ENCODE results near the gene UNC119B.
"Not testable (repeated sequence)": the region's sequence is repeated elsewhere in the genome, so short reads cannot be mapped to it uniquely, and the experiment has no call there.

The UNC119B gene

DNA sequence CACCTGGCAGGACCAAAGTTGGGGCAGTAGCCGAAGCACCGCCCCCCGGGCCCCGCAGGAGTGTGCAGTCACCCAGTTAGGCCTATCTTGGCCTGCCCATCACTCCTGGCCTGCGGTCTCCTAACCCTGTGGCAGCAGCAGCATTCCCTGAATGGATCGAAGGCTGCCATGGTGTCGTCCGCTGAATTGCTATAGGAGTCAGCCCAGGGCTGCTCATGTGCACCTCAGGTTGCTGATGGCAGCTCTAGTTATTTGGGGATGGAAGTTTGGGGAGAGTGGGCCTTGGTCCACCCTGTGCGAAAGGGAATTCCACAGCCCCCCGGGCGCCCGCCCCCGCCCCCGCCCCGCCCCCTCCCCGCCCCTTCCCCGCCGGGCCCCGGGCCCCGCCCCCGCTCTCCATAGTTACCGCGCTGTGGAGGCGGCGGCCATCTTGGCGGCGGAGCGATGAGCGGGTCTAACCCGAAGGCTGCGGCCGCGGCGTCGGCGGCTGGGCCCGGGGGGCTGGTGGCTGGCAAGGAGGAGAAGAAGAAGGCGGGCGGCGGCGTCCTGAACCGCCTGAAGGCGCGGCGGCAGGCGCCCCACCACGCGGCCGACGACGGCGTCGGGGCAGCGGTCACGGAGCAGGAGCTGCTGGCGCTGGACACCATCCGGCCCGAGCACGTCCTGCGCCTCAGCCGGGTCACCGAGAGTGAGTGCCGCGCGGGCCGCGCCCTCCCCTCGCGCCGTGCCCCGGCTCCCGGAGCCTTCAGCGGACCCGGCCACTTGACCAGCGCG is at the start of gene UNC119B:
TSS of gene UNC119B (plus strand) at position 428 of the 774 bp plus-strand sequence. CDS start at position 445, 17 bp downstream.
- DNase-seq (ENCODE audit: low read depth in 2 of 2, low spot score in 1 of 2) = peak; percentile 47 to 58

- DNase-seq (ENCODE audit: low read depth in 2 of 2, low spot score in 1 of 2) = no peak
Observed at GRCh38 chr12:120661432-120661831, 48.8 kb upstream of the UNC119B start.

DNA sequence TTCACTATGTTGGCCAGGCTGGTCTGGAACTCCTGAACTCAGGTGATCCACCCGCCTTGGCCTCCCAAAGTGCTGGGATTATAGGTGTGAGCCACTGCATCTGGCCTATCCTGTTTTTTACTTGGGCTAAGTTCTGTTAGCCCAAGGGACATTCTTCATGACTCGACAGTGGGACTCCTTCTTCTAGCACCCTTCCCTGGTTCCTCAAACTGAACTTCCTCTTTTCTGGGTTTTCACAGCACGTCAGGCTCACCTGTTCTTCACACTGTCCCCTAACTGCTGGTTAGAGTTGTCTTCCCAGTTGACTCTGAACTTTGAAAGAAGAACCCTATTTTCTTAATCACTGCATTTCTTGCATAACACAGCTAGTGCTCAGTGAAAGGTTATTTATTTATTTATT is 47.4 kb upstream of the UNC119B start:
- DNase-seq (ENCODE audit: low read depth in 2 of 2, low spot score in 1 of 2) = no peak

GRCh38 chr12:120663741-120664140 is 46.5 kb upstream of the UNC119B start:
- no peak for DNase-seq (ENCODE audit: low read depth in 2 of 2, low spot score in 1 of 2)

DNA sequence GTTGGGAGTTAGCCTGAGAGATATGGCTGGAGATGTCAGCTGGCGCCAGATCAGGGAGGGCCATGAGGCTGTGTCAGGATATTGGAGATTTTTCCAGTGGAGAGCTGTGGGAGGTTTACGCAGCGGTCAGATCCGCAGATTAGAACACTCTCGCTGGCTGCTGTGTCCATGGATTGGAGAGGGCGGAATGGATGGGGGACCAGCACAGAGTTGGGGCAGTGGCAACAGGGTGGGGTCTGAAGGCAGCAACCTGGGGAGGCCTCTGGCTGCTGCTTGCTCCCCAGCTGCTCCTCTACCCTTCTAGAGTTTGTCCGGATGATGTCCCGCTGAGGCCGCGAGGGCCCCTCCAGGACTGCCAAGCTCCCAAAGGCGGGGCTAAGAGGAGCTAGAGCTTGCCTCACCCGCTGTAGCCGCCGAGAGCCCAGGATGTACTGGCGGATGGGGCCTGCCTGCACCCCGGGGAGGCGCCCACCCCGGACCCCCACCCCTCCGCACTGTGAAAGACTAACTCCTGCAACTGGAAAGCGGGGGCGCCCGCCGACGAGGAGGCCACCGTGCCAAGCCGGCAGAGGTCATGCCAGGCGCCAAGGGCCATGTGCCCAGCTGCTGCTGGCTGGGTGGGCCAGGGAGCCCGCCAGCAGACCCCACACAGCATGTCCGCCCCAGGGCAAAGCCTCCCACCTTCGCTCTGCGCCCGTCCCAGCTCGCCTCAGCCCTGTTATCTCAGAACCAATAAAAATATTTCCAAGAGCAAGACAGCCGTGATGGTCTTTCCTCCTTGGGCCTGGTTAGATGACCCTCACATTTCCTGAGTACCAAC is 43.5 kb upstream of the UNC119B start:
- DNase-seq (ENCODE audit: low read depth in 2 of 2, low spot score in 1 of 2) = no peak

DNA sequence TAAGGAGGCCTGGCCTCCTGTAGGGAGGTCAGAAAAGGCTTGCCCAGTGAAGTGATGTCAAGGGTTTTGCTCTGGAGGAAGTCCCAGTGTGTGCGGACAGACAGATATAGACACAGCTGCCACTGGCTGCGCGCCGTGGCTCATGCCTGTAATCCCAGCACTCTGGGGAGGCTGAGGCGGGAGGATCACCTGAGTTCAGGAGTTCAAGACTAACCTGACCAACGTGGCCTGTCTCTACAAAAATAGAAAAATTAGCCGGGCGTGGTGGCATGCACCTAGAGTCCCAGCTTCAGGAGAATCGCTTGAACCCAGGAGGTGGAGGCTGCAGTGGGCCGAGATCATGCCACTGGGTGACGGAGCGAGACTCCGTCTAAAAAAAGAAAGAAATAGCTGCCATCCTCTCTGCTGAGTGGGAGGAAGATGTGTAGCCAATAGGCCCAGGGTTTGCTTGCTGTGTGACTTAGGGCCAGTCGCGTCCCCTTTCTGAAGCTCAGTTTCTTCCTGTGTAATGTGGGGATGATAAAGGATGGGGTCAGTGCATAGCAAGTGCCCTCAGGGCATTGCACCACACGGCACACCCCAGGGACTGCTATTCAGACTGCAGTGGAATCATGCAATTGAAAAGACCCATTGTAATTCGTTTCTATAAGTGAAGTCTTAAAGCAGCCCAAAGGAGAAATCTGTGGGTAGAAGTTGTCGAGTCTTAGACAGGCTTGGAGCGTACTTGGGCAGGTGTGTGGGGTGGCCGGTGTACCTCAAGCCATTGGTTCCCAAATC is 42.0 kb upstream of the UNC119B start:
- no peak for DNase-seq (ENCODE audit: low read depth in 2 of 2, low spot score in 1 of 2)

DNA sequence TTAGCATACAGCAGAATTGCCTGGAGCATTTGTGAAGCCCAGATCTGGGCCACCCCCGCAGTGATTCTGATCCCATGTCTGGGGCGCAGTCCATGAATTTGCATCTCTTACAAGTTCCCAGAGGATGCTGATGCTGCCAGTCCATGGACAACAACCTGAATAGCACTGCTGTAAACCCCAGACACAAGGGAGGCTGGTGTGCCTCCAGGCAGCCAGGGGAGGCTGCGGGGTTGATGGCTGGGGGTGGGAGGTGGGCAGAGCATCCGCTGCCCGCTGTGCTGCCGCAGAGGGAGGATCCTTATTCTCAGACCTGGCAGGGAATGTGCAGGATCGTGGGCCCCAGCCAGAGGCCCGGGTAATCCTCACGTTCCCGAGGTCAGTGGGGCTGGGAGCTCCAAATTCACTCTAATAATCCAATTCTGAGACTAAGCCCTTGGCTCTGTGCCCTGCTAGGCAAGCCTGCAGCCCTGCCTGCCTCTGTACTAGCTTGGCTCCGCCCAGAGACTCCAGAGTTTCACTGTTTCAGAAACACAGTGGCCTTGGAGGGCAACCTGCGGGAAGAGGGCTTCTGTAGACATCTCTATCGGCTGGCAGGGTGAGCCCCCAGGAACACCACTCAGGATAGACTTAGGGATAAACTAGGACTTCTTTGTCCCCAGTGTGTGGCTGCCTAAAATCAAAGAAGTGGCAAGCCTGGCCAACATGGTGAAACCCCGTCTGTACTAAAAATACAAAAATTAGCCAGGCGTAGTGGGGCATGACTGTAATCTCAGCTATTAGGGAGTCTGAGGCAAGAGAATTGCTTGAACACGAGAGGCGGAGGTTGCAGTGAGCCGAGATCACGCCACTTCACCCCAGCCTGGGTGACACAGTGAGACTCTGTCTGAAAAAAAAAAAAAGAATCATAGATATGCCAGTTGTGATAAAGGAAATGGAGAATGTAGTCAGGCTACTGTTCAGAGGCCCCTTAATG is 41.1 kb upstream of the UNC119B start:
- no peak for DNase-seq (ENCODE audit: low read depth in 2 of 2, low spot score in 1 of 2)

DNA sequence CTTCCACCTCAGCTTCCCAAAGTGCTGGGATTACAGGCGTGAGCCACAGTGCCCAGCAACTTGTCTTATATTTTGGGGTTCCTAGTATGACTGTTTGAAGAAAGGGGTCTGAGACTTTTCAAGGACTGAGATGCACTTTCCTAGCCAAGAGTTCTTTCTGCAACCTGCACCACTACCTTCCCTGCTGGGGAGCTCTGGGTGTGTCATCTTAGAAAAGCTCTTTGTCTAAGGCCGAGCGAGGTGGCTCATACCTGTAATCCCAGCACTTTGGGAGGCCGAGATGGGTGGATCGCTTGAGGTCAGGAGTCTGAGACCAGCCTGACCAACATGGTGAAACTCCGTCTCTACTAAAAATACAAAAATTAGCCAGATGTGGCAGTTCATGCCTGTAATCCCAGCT is 40.0 kb upstream of the UNC119B start:
- DNase-seq (ENCODE audit: low read depth in 2 of 2, low spot score in 1 of 2) = not testable (repeated sequence)

- DNase-seq (ENCODE audit: low read depth in 2 of 2, low spot score in 1 of 2) = no peak
Observed at GRCh38 chr12:120670667-120671066, 39.6 kb upstream of the UNC119B start.

DNA sequence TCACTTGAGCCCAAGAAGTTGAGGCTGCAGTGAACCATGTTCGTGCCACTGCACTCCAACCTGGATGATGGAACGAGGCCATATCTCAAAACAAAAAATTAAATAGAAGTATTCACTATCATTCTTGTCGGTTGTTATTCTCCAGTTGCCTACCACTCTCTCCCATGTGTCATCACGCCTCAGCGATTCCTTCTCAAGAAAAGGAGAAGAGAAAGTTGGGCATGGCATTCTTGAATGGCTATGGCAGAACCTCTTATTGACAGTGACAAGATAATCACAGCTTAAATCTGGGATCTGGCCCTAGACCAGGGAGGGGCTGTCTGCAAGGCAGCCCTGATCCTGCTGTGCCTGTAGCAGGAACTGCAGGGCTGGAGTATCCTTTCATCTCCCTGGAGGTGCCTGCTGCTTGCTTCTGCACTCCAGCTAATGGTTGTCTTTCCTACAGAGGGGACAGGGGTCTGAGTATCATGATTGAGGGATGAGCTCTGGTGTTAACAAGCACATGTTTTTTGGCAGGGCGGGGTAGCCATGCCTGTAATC is 36.1 kb upstream of the UNC119B start:
- no peak for DNase-seq (ENCODE audit: low read depth in 2 of 2, low spot score in 1 of 2)

DNA sequence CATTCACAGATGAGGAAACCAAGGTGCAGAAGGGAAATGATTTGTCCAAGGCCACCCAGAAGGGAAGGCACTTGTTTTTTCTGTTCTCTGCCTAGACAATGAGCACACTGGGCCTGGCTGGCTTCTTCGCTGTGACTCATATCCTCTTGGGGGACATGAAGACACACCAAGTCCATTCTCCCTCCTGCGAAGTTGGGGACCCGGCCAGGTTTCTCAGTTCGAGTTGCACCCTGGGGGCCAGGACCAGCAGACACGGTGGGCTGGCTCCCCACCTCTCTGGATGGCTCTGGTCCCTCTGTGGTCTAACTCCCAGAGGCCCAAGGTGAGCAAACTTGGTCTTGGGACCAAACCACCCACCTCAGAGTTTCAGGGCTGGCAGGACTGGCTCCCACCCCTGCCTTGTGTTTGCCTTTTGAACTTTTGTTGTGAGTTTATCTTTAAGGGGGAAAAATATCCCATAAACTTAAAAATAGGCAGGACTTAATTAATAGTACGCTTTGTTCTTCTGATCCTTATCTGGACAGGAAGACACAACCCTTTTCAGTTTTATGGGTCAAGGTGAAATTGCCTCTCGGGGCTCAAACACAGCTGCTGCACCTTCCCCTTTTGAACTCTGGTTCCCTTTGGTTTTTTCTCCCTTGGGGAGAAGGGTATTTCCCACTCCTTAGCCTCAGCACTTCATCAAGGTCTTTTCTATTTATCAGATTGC is 32.3 kb upstream of the UNC119B start:
- DNase-seq (ENCODE audit: low read depth in 2 of 2, low spot score in 1 of 2) = no peak

DNA sequence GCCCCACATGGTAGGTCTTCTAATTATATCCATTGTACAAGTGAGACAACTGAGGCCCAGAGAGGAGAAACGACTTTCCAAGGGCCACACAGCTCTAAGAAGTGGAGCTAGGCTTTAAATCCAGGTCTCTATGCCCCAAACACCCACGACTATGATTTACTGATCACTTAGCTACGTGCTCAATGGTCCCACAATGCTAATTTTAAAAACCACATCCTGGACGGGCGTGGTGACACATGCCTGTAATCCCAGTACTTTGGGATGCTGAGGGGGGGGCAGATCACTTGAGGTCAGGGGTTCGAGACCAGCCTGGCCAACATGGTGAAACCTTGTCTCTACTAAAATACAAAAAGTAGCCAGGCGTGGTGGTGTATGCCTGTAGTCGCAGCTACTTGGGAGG is 31.7 kb upstream of the UNC119B start:
- no peak for DNase-seq (ENCODE audit: low read depth in 2 of 2, low spot score in 1 of 2)

- no peak for DNase-seq (ENCODE audit: low read depth in 2 of 2, low spot score in 1 of 2)
Observed at GRCh38 chr12:120680165-120680738, 30.0 kb upstream of the UNC119B start.

DNA sequence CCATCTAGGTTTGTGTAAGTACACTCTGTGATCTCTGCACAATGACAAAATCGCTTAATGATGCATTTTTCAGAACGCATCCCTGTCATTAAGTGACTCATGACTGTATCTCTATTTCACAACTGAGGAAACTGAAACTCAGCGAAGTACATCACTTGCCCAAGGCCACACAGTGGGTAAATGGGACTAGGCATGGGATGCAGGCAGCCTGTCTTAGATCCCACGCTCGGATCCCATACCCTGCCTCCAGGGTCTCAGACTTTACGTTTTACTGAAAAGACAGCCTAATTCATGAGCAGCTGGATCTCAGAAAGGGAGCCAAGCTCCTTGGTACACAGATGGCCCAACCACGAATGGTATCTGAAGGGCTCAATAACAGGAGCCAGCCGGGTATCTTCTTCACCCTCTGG is 25.7 kb upstream of the UNC119B start:
- no peak for DNase-seq (ENCODE audit: low read depth in 2 of 2, low spot score in 1 of 2)

DNA sequence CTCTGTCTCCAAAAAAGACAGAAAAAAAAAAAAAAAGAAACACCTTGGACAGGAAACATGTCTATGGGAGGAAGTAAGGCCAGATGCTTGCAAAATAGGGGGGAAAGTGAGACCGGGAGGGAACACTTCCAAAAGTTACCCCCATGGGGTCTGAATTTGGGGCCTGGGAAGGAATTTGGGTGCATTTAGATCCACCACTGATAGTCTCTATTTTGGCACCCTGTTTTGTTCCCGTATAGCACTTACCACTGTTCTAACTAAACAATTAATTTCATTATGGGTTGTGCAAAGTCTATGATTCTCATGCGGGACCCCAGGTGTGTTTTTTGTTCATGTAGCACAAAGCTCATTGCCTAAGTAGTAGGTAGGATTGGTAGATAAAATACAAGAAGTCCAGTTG is 24.7 kb upstream of the UNC119B start:
- DNase-seq (ENCODE audit: low read depth in 2 of 2, low spot score in 1 of 2) = no peak

DNA sequence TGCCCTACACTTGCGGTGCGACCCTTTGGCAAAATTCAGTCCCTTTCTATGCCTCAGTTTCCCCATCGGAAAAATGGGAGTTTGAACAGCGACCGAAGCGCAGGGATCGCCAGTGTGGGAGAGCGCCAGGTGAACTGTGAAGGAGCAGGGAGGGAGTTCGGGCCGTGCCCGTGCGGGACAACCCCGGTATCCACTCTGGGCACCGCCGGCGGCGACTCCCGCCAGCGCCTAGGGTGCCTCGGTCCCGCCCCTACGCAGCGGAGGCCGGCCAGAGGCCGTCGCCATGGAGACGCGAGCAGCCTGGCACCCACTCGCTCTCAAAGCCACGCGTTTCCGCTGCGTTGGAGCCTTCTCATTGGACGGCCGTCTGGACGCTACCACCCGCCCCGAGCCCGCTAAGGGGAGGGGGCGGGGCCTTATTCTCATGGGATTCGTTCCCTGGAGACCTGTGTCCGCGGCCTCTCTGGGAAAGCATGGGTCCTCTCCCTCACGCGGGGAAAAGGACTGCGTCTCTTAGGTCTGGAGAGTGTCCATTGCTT is 24.0 kb upstream of the UNC119B start:
- DNase-seq (ENCODE audit: low read depth in 2 of 2, low spot score in 1 of 2) = peak; percentile 91 to 96

GRCh38 chr12:120686690-120687577 is 23.3 kb upstream of the UNC119B start, which contains the start of gene MLEC:
TSS of gene MLEC (plus strand) at chr12:120687149. CDS start at chr12:120687297, 148 bp downstream.
- peak; percentile 97 to 99 for DNase-seq (ENCODE audit: low read depth in 2 of 2, low spot score in 1 of 2)
